22Rv1 (cell line): Measurements from ENCODE around the gene CREB1.

ENCODE experiments used
- CTCF ChIP-seq: fragments of 450-650 bp; IDR thresholded peaks from 2 replicates; pipeline ENCODE4 v1.5.1; 2017; ENCODE audit warnings: mild to moderate bottlenecking
- ZFX ChIP-seq: fragments of 450-650 bp; IDR thresholded peaks from 2 replicates; pipeline ENCODE4 v1.6.1; 2017; ENCODE audit warnings: antibody characterized with exemption, borderline replicate concordance

GRCh38 chr2:207617011-207617671 is 87.4 kb downstream of the CREB1 start:
- TF ChIP-seq CTCF (no peak), ZFX (no peak)
